Urothelium cell line (cell line): ENCODE data around the gene ZXDB.
A peak's percentile ranks its signal among the peaks of the same experiment; 100 is the strongest.
"Not testable (repeated sequence)": the region's sequence is repeated elsewhere in the genome, so short reads cannot be mapped to it uniquely, and the experiment has no call there.

Experiments
- DNase-seq: peaks from one replicate; pipeline ENCODE4 v3.0.0; 2011; ENCODE audit warnings: low spot score, mixed read lengths
- FAIRE-seq: peaks from 2 replicates; lab custom pipeline; 2011; peaks lifted over from hg19 to GRCh38; lab: Jason Lieb, UNC

ZXDB gene

DNA sequence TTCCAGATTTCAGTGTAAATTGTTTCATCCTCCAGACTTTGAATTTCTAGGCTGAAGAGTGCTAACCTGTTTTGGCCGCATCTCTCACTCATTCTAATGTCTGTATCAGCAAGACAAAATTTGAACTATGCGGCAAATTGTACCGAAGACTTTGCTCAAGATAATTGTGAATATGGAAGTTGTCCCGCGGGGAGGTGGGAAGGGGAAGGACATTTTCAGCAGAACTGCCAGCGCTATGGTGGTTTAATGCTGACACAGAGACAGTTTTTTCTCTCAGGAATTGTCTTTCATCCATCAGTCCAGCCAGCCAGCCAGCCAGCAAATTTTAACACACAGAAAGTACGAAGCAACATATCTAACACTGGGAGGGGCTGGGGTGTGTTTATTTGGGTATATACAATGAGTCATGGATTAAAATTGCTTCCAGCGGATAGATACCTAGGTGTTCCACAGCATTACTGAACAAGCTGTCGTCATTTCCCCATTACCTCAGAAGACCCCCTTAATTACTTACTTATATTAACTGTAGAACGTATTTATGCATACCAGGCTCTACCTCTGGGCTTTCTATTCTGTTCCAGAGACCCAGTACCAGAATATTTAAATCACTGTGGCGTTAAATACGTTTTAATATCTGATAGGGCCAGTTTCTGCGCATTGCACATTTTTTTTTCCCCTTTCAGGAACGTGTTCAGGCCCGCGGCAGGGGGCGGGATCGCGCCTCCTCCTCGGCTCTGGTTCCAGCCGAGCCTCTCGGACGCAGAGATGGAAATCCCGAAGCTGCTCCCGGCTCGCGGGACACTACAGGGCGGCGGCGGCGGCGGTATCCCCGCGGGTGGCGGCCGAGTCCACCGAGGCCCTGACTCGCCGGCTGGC is at the start of gene ZXDB:
Gene ZXDB, plus strand, starts transcription at position 728 of the 876 bp plus-strand sequence. Its CDS starts 38 bp downstream, at position 766.
- DNase-seq, result peak; percentile 13

DNA sequence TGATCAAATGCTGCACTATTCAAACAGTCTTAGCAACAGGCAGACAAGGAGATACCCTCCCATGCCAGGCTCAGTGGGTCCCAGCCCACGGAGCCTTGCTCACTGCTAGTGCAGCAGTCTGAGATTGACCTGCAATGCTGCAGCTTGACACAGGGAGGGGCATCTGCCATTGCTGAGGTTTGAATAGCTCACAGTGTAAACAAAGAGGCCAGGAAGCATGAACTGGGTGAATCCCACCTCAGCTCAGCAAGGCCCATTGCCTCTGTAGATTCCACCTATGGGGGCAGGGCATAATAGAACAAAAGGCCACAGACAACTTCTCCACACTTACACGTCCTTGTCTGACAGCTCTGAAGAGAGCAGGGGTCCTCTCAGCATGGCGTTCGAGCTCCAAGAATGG is 26.6 kb upstream of the ZXDB start:
- no peak for FAIRE-seq

More for the DNA sequence above, at the start of gene ZXDB:
- FAIRE-seq, result peak; percentile 40

DNA sequence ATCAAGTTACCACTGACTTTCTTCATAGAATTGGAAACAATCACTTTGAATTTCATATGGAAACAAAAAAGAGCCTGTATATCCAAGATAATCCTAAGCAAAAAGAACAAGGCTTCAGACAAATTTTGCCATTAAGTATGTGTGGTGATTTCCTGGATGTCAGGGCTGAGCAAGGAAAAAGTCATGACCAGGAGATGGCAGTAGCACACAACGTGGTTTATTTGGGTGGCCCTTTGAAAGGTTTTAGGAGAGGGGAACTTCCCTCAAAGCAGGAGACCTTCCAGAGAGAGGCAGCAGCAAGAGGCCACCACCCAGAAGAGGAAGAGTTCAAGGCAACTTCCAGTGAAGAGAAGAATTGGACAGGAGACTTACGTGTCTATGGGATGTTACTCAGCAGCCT is 18.1 kb upstream of the ZXDB start:
- no peak for FAIRE-seq
- DNase-seq, result peak; percentile 30

More for the DNA sequence above, 26.6 kb upstream of the ZXDB start:
- DNase-seq, result no peak

DNA sequence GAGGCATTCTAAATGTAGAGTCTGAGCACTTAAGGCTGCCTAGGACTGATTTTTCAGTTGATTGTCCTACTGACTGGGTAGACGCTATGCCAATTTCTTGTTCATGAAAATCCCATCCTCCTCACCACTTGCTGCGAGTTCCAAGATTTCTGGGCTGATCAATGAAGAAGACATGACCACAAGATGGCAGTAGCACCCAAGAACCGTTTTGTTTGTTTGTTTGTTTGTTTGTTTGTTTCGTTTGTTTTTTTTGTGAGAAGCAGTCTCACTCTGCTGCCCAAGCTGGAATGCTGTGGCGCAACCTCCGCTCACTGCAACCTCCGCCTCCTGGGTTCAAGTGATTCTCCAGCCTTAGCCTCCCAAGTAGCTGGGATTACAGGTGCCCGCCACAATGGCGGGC is 8.9 kb upstream of the ZXDB start:
- DNase-seq, FAIRE-seq: not testable (repeated sequence)

DNA sequence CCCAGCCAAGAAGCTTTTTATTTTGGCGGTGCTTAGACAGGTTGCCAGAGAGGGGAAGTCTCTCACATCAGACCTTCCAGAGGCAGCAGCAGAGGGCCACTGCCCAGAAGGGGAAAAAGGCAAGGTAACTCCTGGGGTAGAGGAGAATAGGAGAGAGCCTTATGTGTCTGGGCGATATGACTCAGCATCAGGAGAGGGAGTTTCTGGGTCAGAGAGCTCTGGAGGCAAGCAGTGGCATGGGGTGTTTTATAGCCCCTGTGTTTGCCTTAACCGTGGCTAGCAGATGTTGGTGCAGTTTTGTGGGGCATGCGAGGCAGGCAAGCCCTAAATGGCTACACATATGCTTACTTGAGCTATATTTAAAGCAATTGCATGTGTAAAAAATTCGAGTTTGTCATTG is 8.3 kb upstream of the ZXDB start:
- DNase-seq (no peak), FAIRE-seq (no peak)

DNA sequence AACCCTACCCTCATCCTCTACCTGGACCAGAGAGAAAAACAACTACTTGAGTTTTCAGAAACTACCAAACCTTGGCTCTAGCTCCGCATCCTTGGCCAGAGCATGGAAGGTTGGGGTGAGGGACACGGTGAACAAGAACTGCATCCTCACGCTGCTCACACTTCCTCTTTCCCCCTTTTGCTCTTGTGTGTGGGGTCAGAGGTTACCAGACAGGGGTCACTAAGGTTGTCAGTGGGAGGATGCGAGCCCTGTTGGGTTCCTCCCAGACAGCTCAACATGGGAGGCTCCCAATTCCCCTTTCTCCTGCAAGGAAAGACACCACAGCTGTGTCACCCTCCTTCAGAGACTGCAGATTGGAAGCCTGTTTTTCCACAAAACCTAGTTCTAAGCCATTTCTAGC is 5.5 kb upstream of the ZXDB start:
- DNase-seq (no peak), FAIRE-seq (no peak)

DNA sequence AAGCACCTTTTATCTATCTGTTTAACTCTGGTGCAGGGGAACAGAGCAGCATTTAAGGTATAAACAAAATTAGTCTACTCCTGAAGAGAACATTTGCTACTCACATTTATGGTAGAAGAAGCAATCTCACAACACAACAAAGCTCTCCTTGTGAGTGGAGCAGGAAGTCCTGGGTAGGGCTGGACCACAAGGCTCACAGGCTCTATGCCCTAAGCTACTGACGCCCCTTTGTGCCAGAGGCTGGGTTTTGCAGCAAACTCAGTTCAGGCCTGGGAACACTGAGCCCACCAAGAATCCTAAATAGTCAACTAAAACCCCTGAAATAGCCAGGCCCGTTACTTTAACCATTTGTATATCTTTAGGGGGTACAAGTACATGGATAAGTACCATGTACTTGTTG is 4.7 kb upstream of the ZXDB start:
- DNase-seq, result no peak

DNA sequence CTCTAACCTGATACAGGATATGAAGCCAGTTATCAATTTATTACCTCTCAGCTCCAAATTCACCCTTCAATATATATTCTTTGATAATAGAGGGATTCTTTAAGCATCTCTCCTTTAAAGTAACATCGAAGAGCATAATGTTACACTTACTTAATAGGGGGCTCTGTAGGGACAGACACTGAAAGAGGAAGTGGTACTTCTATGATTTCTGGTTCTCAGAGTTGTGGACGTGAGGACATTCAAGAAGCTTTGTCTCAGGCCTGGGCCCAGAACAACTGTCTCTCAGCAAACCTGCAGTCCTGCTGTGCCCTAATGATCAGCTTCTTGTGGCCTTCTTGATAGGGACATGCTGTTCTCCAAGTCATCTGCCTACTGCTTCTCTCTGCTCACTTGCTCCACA is 4.2 kb upstream of the ZXDB start:
- DNase-seq (no peak), FAIRE-seq (no peak)

More for the DNA sequence above, 4.7 kb upstream of the ZXDB start:
- FAIRE-seq, result no peak

DNA sequence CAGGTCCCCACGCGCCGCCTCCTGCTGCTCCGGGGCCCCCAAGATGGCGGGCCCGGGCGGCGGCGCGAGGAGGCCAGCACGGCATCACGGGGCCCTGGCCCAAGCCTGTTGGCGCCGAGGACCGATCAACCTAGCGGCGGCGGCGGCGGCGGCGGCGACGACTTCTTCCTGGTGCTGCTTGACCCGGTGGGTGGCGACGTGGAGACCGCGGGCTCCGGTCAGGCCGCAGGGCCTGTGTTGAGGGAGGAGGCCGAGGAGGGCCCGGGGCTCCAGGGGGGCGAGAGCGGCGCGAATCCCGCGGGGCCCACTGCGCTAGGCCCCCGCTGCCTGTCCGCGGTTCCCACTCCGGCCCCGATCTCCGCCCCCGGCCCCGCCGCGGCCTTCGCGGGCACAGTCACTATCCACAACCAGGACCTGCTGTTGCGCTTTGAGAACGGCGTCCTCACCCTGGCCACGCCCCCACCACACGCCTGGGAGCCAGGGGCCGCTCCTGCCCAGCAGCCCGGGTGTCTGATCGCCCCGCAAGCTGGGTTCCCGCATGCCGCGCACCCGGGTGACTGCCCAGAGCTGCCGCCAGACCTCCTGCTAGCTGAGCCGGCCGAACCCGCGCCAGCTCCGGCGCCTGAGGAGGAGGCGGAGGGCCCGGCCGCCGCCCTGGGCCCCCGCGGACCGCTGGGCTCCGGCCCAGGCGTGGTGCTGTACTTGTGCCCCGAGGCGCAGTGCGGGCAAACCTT is 516 bp downstream of the ZXDB start:
- FAIRE-seq, result peak; percentile 78
- DNase-seq, result not testable (repeated sequence)

DNA sequence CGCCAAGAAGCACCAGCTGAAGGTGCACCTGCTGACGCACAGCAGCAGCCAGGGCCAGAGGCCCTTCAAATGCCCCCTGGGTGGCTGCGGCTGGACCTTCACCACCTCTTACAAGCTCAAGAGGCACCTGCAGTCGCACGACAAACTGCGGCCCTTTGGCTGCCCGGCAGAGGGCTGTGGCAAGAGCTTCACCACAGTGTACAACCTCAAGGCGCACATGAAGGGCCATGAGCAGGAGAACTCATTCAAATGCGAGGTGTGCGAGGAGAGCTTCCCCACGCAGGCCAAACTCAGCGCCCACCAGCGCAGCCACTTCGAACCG is 1.0 kb downstream of the ZXDB start:
- FAIRE-seq (peak; percentile 5), DNase-seq (peak; percentile 16)

DNA sequence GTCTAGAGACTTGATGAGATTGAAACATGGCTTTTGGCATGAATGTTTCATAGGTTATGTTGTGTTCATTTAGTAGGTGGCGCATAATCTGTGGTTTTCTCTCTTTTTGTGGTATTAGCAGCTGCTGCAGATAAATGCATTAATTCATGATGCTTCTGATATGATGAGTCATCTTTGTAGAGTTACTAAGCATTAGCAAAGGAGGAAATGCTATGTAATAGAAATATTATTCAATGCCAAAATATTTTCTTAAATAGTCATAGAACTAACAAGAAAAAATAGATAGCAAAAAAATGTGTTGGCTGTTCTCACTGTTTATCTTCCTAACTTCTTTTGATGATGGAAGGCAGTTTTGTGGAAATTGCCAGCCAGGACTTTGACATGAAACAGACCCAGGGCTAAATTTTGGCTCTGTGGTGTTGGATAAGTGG is 3.6 kb downstream of the ZXDB start:
- FAIRE-seq (no peak), DNase-seq (no peak)

DNA sequence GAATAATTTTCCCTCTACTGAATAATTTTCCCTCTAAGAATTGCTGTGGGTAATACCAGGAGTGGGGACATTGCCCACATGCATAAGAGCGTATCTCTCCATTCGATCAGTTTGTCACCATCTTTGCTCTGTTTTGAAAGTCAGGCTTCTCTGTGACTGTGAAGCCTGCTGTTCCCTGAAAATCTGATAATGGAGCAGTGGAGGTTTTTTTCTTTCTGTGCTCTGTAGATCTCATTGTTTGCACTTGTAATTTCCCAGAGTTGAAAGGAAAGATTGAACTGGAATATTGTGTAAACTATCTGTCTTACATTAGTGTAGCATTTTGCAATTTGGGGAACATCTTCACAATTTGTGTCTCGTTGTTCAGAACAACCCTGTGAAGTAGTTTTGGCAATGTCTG is 4.3 kb downstream of the ZXDB start:
- no peak for FAIRE-seq
- no peak for DNase-seq

DNA sequence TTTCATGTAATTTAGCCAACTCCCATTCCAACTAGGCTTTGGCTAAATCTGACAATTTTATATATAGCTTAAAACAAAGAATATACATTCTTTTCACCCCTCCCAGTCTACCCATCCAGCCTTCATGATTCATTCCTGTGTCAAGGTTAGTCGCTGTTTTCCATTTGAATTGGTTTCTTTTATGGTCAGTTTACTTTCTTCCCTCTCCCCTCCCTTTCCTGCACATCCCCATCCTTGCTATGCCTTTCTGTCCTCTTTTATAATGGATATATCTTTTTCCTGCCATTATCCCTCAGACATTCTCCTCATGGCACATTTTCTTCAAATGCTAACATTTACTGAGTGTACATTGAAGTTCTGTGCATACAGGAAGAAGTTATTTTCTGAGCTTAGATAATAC is 4.7 kb downstream of the ZXDB start:
- no peak for FAIRE-seq

DNA sequence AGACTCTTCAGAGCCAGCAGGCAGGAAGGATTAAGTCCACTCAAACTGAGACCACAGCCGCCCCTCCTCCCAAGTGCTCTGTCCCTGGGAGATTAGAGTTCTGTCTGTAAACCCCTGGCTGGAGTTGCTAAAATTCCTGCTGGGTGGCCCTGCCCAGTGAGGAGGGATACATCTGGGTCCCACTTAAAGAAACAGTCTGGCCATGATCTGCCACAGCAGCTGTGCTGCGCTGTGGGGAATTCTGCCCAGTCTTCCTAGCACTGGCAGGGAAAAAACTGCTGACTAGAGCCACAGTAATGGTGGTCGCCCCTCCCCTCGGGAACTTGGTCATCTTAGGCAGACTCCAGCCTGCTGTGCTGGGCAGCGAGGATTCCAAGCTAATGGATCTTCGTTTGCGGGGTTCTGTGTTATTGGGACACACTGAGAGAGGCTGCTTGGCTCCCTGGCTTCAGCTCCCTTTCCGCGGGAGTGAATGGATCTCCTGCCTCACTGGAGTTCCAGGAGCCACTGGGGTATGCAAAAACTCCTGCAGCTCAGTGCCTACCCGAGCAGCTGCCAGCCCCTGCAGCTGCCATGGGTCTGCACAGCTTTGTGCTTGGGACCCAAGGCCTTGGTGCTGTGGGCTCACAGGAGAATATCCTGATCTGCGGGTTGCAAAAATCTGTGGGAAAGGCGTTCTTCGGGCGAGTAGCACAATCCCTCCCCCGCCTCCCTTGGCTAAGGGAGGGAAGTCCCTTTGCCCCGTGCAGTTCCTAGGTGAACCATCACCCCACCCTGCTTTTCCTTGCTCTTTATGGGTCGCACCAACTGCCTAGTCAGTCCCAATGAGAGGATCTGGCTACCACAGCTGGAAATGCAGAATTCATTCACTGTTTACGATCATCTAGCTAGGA is 15.7 kb downstream of the ZXDB start:
- no peak for FAIRE-seq

More for the DNA sequence above, 4.7 kb downstream of the ZXDB start:
- no peak for DNase-seq

DNA sequence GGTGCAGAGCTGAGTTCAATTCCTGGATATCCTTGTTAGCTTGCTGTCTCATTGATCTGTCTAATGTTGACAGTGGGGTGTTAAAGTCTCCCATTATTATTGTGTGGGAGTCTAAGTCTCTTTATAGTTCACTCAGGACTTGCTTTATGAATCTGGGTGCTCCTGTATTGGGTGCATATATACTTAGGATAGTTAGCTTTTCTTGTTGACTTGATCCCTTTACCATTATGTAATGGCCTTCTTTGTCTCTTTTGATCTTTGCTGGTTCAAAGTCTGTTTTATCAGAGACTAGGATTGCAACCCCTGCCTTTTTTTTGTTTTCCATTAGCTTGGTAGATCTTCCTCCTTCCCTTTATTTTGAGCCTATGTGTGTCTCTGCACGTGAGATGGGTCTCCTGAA is 21.5 kb downstream of the ZXDB start:
- DNase-seq, result not testable (repeated sequence)

More for the DNA sequence above, 15.7 kb downstream of the ZXDB start:
- no peak for DNase-seq

DNA sequence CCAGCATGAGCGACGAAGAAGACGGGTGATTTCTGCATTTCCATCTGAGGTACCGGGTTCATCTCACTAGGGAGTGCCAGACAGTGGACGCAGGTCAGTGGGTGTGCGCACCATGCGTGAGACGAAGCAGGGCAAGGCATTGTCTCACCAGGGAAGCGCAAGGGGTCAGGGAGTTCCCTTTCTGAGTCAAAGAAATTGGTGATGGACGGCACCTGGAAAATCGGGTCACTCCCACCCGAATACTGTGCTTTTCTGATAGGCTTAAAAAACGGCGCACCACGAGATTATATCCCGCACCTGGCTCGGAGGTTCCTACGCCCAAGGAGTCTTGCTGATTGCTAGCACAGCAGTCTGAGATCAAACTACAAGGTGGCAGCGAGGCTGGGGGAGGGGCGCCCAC is 37.6 kb downstream of the ZXDB start:
- not testable (repeated sequence) for FAIRE-seq, DNase-seq

More for the DNA sequence above, 21.5 kb downstream of the ZXDB start:
- not testable (repeated sequence) for FAIRE-seq

DNA sequence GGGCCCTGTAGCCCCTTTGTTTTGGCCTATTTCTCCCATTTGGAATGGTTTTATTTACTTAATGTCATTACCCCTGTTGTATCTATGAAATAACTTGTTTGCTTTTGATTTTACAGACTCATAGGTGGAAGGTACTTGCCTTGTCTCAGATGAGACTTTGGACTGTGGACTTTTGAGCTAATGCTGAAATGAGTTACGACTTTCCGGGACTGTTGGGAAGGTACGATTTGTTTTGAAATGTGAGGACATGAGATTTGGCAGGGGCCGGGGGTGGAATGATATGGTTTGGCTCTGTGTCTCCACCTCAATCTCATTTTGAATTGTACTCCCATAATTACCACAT is 48.8 kb downstream of the ZXDB start:
- FAIRE-seq (no peak), DNase-seq (no peak)

DNA sequence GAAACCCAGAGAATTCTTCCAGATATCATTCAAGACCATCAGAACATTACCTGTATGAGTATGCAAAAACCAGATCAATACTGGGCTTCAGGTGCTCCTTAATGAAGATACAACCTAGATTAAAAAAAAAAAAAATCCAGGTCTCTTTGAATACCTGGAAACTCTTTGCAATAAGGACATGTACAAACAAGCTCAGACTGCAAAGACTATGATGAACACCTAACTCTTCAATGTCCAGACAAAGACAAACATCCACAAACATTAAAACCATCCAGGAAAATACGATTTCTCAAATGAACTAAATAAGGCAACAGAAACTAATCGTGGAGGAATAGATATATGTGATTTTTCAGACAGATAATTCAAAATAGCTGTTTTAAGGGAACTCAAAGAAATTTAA is 49.5 kb downstream of the ZXDB start:
- DNase-seq, result no peak
- no peak for FAIRE-seq

DNA sequence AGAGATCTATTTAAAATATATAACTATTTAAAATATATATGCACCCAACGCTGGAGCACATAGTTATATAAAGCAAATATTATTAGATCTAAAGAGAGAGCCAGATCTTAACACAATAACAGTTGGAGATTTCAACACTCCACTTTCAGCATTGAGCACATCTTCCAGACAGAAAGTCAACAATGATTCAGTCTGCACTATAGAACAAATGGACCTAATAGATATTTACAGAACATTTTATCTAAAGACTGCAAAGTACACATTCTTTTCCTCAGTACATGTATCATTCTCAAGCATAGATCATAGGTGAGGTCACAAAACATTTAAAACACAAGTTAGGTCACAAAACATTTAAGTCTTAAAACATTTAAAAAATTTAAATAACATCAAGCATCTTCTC is 51.9 kb downstream of the ZXDB start:
- DNase-seq, result no peak

DNA sequence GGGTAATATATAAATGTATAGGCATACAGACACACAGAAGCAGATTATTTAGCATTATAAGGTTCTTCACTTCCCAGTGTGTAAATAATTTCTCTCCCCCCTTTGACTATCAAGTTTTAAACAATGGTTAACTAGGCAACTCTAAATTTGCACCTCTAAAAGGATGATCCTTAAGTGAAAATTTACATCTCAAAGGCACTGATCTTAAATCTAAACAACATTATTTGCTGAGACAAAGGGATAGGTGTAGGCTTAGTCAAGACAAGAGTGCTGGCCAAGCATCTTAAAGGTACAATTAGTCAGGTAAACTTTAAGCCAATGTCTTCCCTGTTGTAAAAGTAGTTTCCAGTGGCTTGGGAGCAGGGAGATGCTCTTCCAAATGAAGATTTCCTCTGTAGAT is 55.2 kb downstream of the ZXDB start:
- DNase-seq (no peak), FAIRE-seq (no peak)

More for the DNA sequence above, 51.9 kb downstream of the ZXDB start:
- FAIRE-seq, result no peak
